ENCODE results near the gene ADAMTS6.

GRCh38 chr5:65296067-65296466 lies 185.7 kb downstream of the ADAMTS6 start:
- TF ChIP-seq FOXP4 (CRISPR knock-in tag; IDR thresholded peaks at IDR 0.05) (no peak), CTCF (IDR thresholded peaks at IDR 0.05) (no peak), NR2C2 (CRISPR knock-in tag; IDR thresholded peaks at IDR 0.05) (no peak), ZNF317 (CRISPR knock-in tag; IDR thresholded peaks at IDR 0.05; ENCODE audit: borderline replicate concordance, low read depth) (no peak), IRF2 (CRISPR knock-in tag; IDR thresholded peaks at IDR 0.05; ENCODE audit: borderline replicate concordance, low read depth) (no peak), ATF1 (CRISPR knock-in tag; IDR thresholded peaks at IDR 0.05) (no peak)
